Lower leg skin (tissue), 3 donors: Measurements from ENCODE around the gene LEFTY1.

Experiments
- POLR2A ChIP-seq, 2 donors: fragments of 450-650 bp; IDR thresholded peaks; one replicate each; pipeline ENCODE4 v1.6.1; 2016 to 2017; ENCODE audit warnings: antibody characterized with exemption in 2 of 2, mild to moderate bottlenecking in 1 of 2, moderate library complexity in 1 of 2
- TF ChIP-seq, protein P1 (sequence below), 3 donors: fragments of 450-650 bp; IDR thresholded peaks; one replicate each; pipeline ENCODE4 v1.5.1; 2016; ENCODE audit warnings: antibody characterized with exemption in 3 of 3, mild to moderate bottlenecking in 3 of 3, moderate library complexity in 2 of 3

DNA sequence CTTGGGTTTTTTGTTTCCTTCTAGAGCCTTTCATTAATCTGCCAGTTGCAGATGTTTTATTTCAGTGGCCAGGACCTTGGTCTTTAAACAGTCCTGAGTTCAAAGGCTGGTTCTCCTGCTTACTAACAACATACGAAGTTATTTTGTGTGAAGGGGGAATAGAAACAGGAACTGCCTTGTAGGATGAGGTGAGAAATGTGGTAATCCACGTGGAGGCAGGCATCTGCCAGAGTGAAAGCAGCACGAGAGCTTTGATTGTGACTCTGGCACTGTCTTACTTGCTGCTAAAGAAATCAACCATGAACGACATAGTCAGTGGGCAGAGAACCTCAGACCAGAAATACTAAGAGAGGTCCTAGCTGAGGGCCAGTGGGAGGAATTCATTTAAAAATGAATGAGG is 37.1 kb downstream of the LEFTY1 start:
- TF ChIP-seq, protein P1, sequence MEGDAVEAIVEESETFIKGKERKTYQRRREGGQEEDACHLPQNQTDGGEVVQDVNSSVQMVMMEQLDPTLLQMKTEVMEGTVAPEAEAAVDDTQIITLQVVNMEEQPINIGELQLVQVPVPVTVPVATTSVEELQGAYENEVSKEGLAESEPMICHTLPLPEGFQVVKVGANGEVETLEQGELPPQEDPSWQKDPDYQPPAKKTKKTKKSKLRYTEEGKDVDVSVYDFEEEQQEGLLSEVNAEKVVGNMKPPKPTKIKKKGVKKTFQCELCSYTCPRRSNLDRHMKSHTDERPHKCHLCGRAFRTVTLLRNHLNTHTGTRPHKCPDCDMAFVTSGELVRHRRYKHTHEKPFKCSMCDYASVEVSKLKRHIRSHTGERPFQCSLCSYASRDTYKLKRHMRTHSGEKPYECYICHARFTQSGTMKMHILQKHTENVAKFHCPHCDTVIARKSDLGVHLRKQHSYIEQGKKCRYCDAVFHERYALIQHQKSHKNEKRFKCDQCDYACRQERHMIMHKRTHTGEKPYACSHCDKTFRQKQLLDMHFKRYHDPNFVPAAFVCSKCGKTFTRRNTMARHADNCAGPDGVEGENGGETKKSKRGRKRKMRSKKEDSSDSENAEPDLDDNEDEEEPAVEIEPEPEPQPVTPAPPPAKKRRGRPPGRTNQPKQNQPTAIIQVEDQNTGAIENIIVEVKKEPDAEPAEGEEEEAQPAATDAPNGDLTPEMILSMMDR (IDR thresholded peaks at IDR 0.05), result no peak
- TF ChIP-seq POLR2A (IDR thresholded peaks at IDR 0.05), result no peak
